ENCODE measurements around the gene KCP.

KCP gene

DNA sequence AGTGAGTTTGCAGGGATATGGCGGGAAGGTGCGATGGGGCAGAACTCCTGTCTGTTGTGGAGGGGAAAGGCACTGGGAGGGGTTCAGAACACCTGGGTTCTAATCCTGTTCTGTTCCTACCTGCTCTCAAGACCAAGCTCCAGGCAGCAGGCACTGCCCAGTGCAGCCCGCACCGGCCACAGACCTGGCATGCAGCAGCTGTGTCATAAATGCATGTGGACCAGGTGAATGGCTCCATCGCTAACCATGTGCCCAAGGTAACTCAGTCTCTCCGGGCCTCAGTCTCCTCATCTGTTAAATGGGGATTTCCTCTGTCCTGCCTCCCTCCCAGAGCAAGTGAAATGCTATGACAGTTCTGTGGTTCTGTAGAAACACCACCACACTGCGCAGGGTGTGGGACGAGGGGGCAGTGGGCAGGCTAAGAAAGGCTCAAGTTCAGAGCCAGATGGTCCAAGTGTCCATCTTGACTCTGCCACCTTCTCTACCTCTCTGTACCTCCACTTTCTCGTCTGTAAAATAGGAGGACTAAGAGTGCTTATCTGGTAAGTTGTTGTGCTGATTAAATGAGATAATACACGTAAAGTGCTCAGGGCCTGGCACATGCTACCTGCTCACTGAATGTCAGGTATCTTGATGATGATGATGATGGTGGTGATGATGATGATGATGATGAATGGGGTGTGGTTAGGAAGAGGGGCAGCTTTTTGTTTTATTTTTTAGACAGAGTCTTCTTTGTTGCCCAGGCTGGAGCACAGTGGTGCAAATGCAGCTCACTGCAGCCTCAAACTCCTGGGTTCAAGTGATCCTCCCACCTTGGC, 24.9 kb downstream of the KCP start:
- Histone ChIP-seq H3K27me3 (ENCODE audit: control insufficient read depth, insufficient read depth, low read length, poor library complexity, severe bottlenecking) (peaks cover 7% of the 10 kb centered on the region), H3K27ac (ENCODE audit: insufficient read depth, low read depth, low read length, poor library complexity, severe bottlenecking) (no peak overlapping the region), H3K9me3 (ENCODE audit: control insufficient read depth, low read length) (no peaks in the 10 kb centered on the region), H3K4me1 (ENCODE audit: control insufficient read depth, insufficient read depth, low read length) (peaks cover 8% of the 10 kb centered on the region), H3K36me3 (ENCODE audit: control insufficient read depth, insufficient read depth, low read length) (no peaks in the 10 kb centered on the region), H3K4me3 (ENCODE audit: insufficient read depth, low read depth, low read length) (no peak overlapping the region)
- WGBS, 2 experiments: 94 to 95% methylated on average over 10 of the region's 10 CpGs

DNA sequence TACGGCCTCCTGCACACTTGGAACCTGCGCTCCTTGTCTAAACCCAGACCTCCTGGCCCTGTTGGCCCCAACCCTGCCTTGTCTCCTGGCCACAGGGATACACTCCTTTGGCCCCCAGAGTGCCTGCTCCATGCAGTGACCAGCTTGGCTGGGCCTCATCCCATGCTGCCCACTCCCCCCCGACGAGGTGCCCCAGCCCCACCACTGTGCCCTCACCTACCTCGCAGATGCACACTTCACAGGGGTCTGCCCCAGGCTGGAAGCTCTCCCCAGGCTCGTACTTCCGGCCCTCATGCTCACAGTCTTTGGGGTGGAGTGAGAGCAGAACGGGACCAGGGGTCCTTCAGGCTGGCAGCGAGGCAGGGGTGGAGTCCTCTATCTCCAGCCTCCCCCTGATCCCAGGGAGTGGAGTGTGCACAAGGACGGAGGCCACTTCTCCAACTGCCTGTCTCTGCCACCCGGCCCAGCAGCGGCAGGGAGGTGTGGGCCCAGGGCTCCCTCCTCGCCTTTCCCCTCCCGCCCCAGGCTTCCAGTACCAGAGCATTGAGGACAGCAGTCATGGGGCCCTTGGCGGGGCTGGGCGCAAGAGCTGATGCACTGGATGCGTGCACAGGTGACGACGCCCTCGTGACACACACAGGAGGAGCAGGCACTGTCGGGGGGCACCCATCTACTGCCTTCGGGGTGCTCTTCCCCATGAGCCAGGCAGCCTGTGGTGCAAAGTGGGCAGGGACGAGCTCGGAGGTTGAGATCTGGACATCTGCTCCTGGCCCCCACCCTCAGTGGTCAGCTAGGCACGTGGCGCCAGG, 25.7 kb downstream of the KCP start:
- no peak overlapping the region for H3K4me3 ChIP-seq (ENCODE audit: insufficient read depth, low read depth, low read length)
- no peaks in the 10 kb centered on the region for H3K9me3 ChIP-seq (ENCODE audit: control insufficient read depth, low read length)
- peaks cover 8% of the 10 kb centered on the region for H3K4me1 ChIP-seq (ENCODE audit: control insufficient read depth, insufficient read depth, low read length)
- 92 to 93% methylated on average over 26 of the region's 26 CpGs for WGBS, 2 experiments
- H3K27me3 ChIP-seq (ENCODE audit: control insufficient read depth, insufficient read depth, low read length, poor library complexity, severe bottlenecking): no peaks in the 10 kb centered on the region
- no peak overlapping the region for H3K27ac ChIP-seq (ENCODE audit: insufficient read depth, low read depth, low read length, poor library complexity, severe bottlenecking)
- no peaks in the 10 kb centered on the region for H3K36me3 ChIP-seq (ENCODE audit: control insufficient read depth, insufficient read depth, low read length)

DNA sequence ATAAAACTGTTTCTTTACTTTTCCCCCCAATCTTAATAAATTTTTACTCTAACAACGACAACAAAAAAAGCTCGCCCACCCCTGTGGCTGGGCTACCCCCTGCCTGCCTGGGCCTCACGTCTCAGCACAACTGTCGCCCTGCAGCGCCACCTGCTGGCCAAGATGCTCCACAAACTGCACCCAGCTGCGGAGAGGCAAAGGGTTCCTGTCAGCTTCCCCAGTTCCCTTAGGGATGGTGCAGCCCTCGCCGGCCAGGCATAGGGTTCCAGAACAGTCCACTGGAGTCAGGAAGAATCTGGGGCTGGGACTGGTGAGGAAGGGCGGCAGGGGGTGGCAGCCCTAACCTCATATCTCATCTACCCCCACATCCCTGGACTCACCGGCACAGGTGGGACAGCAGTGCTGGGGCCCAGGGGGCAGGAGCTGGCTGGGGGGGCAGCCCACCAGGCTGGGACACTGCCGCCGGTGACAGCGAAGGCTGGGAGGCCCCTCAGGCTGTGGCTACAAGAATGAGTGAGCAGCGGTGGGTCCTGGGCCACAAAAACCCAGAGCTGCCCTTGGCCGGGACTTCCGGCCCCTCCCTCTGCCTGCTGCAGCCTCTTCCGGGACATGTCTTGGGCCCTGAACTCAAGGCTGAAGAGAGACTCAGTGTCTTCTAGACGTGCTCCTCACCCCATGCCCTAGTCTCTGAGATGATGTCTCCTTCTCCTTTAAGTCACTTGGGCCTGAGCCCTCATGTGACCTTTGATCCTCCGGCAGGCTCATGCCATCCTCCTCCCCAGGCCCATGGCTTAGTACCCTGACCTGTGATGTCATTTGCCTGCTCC, 26.7 kb downstream of the KCP start:
- Histone ChIP-seq H3K27me3 (ENCODE audit: control insufficient read depth, insufficient read depth, low read length, poor library complexity, severe bottlenecking) (no peaks in the 10 kb centered on the region), H3K36me3 (ENCODE audit: control insufficient read depth, insufficient read depth, low read length) (no peaks in the 10 kb centered on the region), H3K4me3 (ENCODE audit: insufficient read depth, low read depth, low read length) (no peak overlapping the region), H3K4me1 (ENCODE audit: control insufficient read depth, insufficient read depth, low read length) (peaks cover 8% of the 10 kb centered on the region), H3K9me3 (ENCODE audit: control insufficient read depth, low read length) (no peaks in the 10 kb centered on the region), H3K27ac (ENCODE audit: insufficient read depth, low read depth, low read length, poor library complexity, severe bottlenecking) (no peak overlapping the region)
- 56 to 57% methylated on average over 19 of the region's 19 CpGs for WGBS, 2 experiments

DNA sequence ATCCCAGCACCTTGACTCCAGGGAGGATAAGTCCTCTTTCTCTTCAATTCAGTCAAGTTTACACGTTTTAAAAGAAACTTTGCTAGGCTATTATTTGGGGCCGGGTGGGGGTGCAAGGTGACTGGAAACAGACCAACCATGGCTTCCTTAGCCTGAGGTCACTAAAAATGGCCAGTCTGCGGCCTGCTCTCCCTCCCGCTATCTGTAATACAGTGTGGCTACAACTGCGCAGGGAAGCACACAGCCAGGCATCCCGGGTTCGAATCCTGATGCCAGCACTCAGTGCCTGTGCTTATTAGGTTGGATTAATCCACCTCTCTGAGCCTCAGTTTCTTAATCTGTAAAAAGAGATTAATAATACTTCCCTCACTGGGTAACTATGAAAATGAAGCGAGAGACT, 28.4 kb downstream of the KCP start:
- WGBS, 2 experiments: 90 to 92% methylated on average over 8 of the region's 8 CpGs
- Histone ChIP-seq H3K4me3 (ENCODE audit: insufficient read depth, low read depth, low read length) (no peak overlapping the region), H3K36me3 (ENCODE audit: control insufficient read depth, insufficient read depth, low read length) (no peaks in the 10 kb centered on the region), H3K9me3 (ENCODE audit: control insufficient read depth, low read length) (no peaks in the 10 kb centered on the region), H3K4me1 (ENCODE audit: control insufficient read depth, insufficient read depth, low read length) (peaks cover 8% of the 10 kb centered on the region), H3K27me3 (ENCODE audit: control insufficient read depth, insufficient read depth, low read length, poor library complexity, severe bottlenecking) (no peaks in the 10 kb centered on the region), H3K27ac (ENCODE audit: insufficient read depth, low read depth, low read length, poor library complexity, severe bottlenecking) (no peak overlapping the region)

DNA sequence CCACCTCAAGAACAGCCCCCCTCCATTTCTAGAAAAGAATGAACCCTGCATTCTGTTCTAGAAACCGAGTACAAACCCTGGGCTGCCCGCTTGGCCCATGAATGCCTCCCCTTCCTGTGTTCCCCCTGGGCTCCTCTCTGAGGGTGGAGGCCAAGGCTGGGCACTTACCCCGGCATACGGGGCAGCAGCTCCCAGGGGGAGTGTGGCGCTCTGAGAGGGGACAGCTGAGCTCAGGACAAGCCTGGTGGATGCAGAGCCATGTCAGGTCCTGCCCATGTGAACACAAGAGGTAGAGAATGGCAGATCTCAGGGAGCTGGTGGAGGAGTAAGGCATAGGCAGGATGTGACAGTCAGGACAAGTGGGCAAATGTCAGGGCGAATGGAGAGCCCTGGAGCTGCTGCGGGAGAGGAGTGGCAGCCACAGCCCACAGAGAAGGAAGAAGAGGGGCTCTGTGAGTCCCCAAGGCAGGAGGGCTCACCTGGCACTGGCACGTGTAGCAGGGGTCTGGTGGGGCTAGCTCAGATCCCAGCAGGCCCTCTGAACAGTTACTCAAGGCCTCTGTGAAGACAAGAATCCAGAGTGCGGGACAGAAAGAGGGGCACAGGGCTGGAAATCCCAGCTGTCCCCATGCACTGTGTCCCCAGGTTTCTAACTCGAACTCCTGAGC, 28.9 kb downstream of the KCP start:
- 88 to 92% methylated on average over 10 of the region's 10 CpGs for WGBS, 2 experiments
- Histone ChIP-seq H3K4me1 (ENCODE audit: control insufficient read depth, insufficient read depth, low read length) (peaks cover 8% of the 10 kb centered on the region), H3K36me3 (ENCODE audit: control insufficient read depth, insufficient read depth, low read length) (no peaks in the 10 kb centered on the region), H3K27ac (ENCODE audit: insufficient read depth, low read depth, low read length, poor library complexity, severe bottlenecking) (no peak overlapping the region), H3K27me3 (ENCODE audit: control insufficient read depth, insufficient read depth, low read length, poor library complexity, severe bottlenecking) (no peaks in the 10 kb centered on the region), H3K9me3 (ENCODE audit: control insufficient read depth, low read length) (no peaks in the 10 kb centered on the region), H3K4me3 (ENCODE audit: insufficient read depth, low read depth, low read length) (no peak overlapping the region)

DNA sequence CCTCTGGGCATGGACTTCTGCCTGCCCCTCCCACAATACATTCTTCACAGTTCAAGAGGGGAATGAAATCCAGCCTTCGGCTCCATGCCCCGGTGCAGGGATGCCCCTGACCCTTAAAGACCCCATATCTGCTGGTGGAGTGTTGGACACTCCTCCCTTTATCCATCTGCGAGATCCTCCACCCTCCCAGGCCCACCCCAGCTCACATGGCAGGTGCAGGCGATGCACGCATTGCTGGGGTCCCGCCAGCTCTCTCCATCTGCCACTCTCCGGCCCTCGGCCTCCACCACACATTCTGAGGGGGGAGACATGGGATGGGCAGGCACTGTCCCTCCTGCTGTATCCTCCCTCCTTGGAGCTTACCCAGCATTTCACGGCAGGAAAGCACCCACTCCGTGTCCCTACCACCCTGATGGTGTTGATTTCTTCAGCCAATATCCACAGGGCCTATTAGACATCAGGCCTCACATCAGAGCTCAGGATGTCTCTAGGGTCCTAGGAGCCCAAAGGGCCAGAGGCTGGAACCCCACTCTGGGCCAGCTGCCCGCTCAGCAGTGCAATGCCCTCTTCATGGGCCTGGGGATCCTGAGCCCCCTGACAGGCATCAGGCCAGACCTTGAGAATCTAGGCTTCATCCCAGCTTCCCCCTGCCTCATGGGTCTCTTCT, 29.6 kb downstream of the KCP start:
- no peak overlapping the region for H3K27ac ChIP-seq (ENCODE audit: insufficient read depth, low read depth, low read length, poor library complexity, severe bottlenecking)
- H3K4me3 ChIP-seq (ENCODE audit: insufficient read depth, low read depth, low read length): no peak overlapping the region
- no peaks in the 10 kb centered on the region for H3K9me3 ChIP-seq (ENCODE audit: control insufficient read depth, low read length)
- H3K27me3 ChIP-seq (ENCODE audit: control insufficient read depth, insufficient read depth, low read length, poor library complexity, severe bottlenecking): no peaks in the 10 kb centered on the region
- 91 to 92% methylated on average over 11 of the region's 11 CpGs for WGBS, 2 experiments
- no peaks in the 10 kb centered on the region for H3K36me3 ChIP-seq (ENCODE audit: control insufficient read depth, insufficient read depth, low read length)
- H3K4me1 ChIP-seq (ENCODE audit: control insufficient read depth, insufficient read depth, low read length): peaks cover 8% of the 10 kb centered on the region

DNA sequence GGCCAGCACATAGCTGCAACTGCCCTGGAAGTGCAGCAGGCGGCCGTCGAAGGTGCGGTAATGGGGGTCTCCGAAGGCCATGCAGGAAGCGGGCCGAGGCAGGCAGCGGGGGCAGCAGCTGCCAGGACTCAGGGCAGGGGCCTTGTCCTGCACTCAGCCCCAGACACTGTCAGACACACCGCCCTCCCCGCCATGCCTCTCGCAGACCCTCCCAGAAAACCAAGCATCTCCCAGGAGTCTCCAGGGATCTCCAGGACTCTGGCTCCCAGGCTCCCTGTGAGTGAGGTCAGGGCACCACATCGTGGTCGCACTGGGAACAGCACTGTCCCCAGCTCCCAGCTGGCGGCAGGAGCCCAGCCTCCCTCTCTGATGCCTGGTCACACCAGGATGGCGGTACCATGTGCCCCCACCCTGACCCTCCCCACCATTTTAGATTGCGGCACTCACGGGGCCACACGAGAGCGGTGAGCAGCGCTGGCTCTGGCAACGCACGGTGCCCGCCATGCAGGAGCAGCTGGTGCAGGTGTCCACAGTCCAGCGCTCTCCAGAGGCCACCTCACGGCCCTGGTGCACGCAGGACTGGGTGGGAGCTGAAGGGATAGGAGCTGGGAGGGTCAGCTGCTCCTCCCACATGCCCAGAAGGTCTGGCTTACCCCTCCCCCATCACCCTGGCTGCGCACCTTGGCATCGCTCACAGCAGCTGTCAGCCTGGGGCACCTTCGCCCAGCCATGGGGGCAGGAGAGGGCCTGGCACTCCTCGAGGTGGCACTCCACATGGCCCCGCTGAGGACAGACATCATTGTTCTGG, 30.4 kb downstream of the KCP start:
- Histone ChIP-seq H3K9me3 (ENCODE audit: control insufficient read depth, low read length) (no peaks in the 10 kb centered on the region), H3K4me1 (ENCODE audit: control insufficient read depth, insufficient read depth, low read length) (peaks cover 8% of the 10 kb centered on the region), H3K36me3 (ENCODE audit: control insufficient read depth, insufficient read depth, low read length) (no peaks in the 10 kb centered on the region), H3K4me3 (ENCODE audit: insufficient read depth, low read depth, low read length) (no peak overlapping the region), H3K27me3 (ENCODE audit: control insufficient read depth, insufficient read depth, low read length, poor library complexity, severe bottlenecking) (no peaks in the 10 kb centered on the region), H3K27ac (ENCODE audit: insufficient read depth, low read depth, low read length, poor library complexity, severe bottlenecking) (no peak overlapping the region)
- WGBS, 2 experiments: 63% methylated on average over 31 of the region's 31 CpGs

DNA sequence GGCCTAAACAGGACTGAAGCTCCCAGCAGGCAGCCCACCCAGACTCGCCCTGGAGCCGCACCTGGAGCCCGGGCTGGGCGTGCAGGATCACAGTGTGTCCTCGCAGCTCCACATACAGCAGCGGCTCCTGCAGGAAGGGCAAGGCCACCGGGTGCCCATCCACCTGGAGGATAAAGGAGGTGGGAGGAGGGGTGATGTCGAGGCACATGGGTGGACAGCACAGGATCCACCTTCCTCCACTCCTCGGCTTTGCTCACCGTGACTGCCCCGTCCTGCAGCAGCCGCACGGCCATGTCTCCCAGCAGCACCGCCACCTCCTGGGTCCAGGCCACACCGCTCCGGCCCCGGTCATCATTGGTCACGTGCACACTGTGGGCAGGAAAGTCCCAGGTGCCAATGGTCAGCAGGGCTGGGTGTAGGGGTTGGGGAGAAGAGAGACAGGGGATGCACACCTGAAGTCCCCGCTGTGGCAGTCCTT, 31.0 kb downstream of the KCP start:
- Histone ChIP-seq H3K9me3 (ENCODE audit: control insufficient read depth, low read length) (no peaks in the 10 kb centered on the region), H3K27me3 (ENCODE audit: control insufficient read depth, insufficient read depth, low read length, poor library complexity, severe bottlenecking) (no peaks in the 10 kb centered on the region), H3K36me3 (ENCODE audit: control insufficient read depth, insufficient read depth, low read length) (no peaks in the 10 kb centered on the region), H3K4me1 (ENCODE audit: control insufficient read depth, insufficient read depth, low read length) (peaks cover 7% of the 10 kb centered on the region), H3K27ac (ENCODE audit: insufficient read depth, low read depth, low read length, poor library complexity, severe bottlenecking) (no peak overlapping the region), H3K4me3 (ENCODE audit: insufficient read depth, low read depth, low read length) (no peak overlapping the region)
- 93 to 94% methylated on average over 19 of the region's 19 CpGs for WGBS, 2 experiments

All from ectodermal cell (in vitro differentiated cells).